HCT116 (cell line): ENCODE measurements around the gene FOXR2. TPM values are rescaled to one million over a fixed set of nuclear protein-coding genes. Genes with fewer than 3 reads are reported as not detected.

Source experiments
- ATAC-seq: fragments of 200-7000 bp; cut with Tn5 transposase; 2 replicates; pipeline ENCODE4 v1.9.1; 2020; ENCODE audit warnings: mild to moderate bottlenecking, moderate library complexity
- BruUV-seq: library from RNA; stranded (reverse); fragments of 400-500 nt; replicated peaks from 2 replicates; lab custom pipeline; 2021; lab: Mats Ljungman, UMichigan
- CTCF ChIA-PET: fragments of 300-600 bp; sonication (Branson Sonifier 250); formaldehyde crosslinking; loops from one replicate; lab custom pipeline; 2021; ENCODE audit warnings: antibody characterized with exemption; lab: Charles Lee
- POLR2A ChIA-PET: fragments of 300-600, 350-600 bp; sonication (Branson Sonifier 250); formaldehyde crosslinking; loops from one replicate; lab custom pipeline; 2021; ENCODE audit warnings: antibody characterized with exemption; lab: Charles Lee
- RAD21 ChIA-PET, 2 experiments: fragments of 300-600 bp; sonication (Branson Sonifier 250); formaldehyde crosslinking; loops; one replicate each; lab custom pipeline; 2023; ENCODE audit warnings: low total read pairs in 2 of 2; ENCODE audit not compliant: uncharacterized antibody in 2 of 2, unreplicated experiment in 2 of 2, low non-redundant PET in 1 of 2; lab: Charles Lee
- DNase-seq: peaks from one replicate; pipeline ENCODE4 v3.0.0-alpha.2; 2010; ENCODE audit warnings: low read depth, low spot score
- H2AFZ ChIP-seq: fragments of 200-600 bp; shearing (Covaris generic), sonication (generic); 2 replicates; pipeline ENCODE4 v1.6.1; 2017; ENCODE audit warnings: low read depth, mixed run types, mixed read lengths, antibody characterized with exemption, low read length; ENCODE audit not compliant: poor library complexity, severe bottlenecking
- H3K27ac ChIP-seq: 2 replicates; pipeline ENCODE4 v1.5.1; 2012; ENCODE audit warnings: low read depth, low read length
- H3K27me3 ChIP-seq: fragments of 200-600 bp; sonication (generic); 2 replicates; pipeline ENCODE4 v1.6.1; 2016; ENCODE audit warnings: mixed run types, low read length, mixed read lengths; ENCODE audit not compliant: insufficient read depth
- H3K36me3 ChIP-seq, 2 experiments: fragments of 200-500 bp in 1 of 2; fragments of 200-600 bp in 1 of 2; sonication (Bioruptor generic) in 1 of 2; sonication (generic) in 1 of 2; 2 replicates each; pipeline versions ENCODE4 v1.5.1 to v1.6.1; 2014 to 2016; ENCODE audit warnings: low read length in 2 of 2, inconsistent platforms in 1 of 2, mixed read lengths in 1 of 2, mixed run types in 1 of 2; ENCODE audit not compliant: insufficient read depth in 2 of 2, control insufficient read depth in 1 of 2
- H3K4me1 ChIP-seq, 2 experiments: fragments of 200-600 bp in 1 of 2; sonication (generic) in 1 of 2; 2 replicates each; pipeline versions ENCODE4 v1.5.1 to v1.6.1; 2012 to 2017; ENCODE audit warnings: low read length in 2 of 2, inconsistent platforms in 1 of 2, mild to moderate bottlenecking in 1 of 2, mixed read lengths in 1 of 2, mixed run types in 1 of 2, moderate library complexity in 1 of 2; ENCODE audit not compliant: insufficient read depth in 2 of 2, control insufficient read depth in 1 of 2
- H3K4me2 ChIP-seq: fragments of 200-600 bp; sonication (generic); 2 replicates; pipeline ENCODE4 v1.6.1; 2017; ENCODE audit warnings: mixed run types, low read length, mixed read lengths
- H3K4me3 ChIP-seq, 2 experiments: fragments of 200-600 bp in 1 of 2; sonication (generic) in 1 of 2; replicated peaks in 1 of 2; 2 replicates each; pipeline ENCODE4 v1.5.1; 2011 to 2016; ENCODE audit warnings: low read length in 2 of 2, control low read depth in 1 of 2, low read depth in 1 of 2, mild to moderate bottlenecking in 1 of 2, mixed read lengths in 1 of 2, mixed run types in 1 of 2
- H3K79me2 ChIP-seq: fragments of 200-600 bp; sonication (generic); 2 replicates; pipeline ENCODE4 v1.6.1; 2017; ENCODE audit warnings: mild to moderate bottlenecking, mixed run types, low read length, moderate library complexity, mixed read lengths; ENCODE audit not compliant: insufficient read depth
- H3K9ac ChIP-seq: fragments of 200-600 bp; sonication (generic); 2 replicates; pipeline ENCODE4 v1.6.1; 2016; ENCODE audit warnings: low read length, mixed read lengths
- H3K9me2 ChIP-seq: fragments of 200-600 bp; sonication (generic), shearing (Covaris generic); 2 replicates; pipeline ENCODE4 v1.6.1; 2017; ENCODE audit warnings: mixed run types, mild to moderate bottlenecking, moderate library complexity; ENCODE audit not compliant: insufficient read depth
- H3K9me3 ChIP-seq, 2 experiments: fragments of 200-500 bp in 1 of 2; fragments of 200-600 bp in 1 of 2; sonication (Bioruptor generic) in 1 of 2; sonication (generic) in 1 of 2; 2 replicates each; pipeline ENCODE4 v1.6.1; 2014 to 2017; ENCODE audit warnings: low read length in 2 of 2, mixed read lengths in 2 of 2, inconsistent platforms in 1 of 2, low read depth in 1 of 2, mild to moderate bottlenecking in 1 of 2, mixed run types in 1 of 2, moderate library complexity in 1 of 2; ENCODE audit not compliant: control insufficient read depth in 1 of 2, insufficient read depth in 1 of 2
- H4K20me1 ChIP-seq: fragments of 200-600 bp; sonication (generic), shearing (Covaris generic); 2 replicates; pipeline ENCODE4 v1.6.1; 2017; ENCODE audit warnings: mixed run types, mild to moderate bottlenecking, moderate library complexity; ENCODE audit not compliant: insufficient read depth
- CEBPB ChIP-seq: IDR thresholded peaks from 2 replicates; pipeline ENCODE4 v1.6.1; 2012; ENCODE audit warnings: low read depth
- CTCF ChIP-seq, 3 experiments: fragments of 200-600 bp in 1 of 3; sonication (generic) in 1 of 3; IDR thresholded peaks in 2 of 3; conservative IDR thresholded peaks in 1 of 3; 2 replicates each; pipeline ENCODE4 v1.5.1; 2012 to 2017; ENCODE audit warnings: low read depth in 2 of 3, low read length in 2 of 3, antibody characterized with exemption in 1 of 3, borderline replicate concordance in 1 of 3, control low read depth in 1 of 3, mild to moderate bottlenecking in 1 of 3, mixed read lengths in 1 of 3, mixed run types in 1 of 3, moderate library complexity in 1 of 3; ENCODE audit not compliant: insufficient read depth in 1 of 3
- EZH2 ChIP-seq: fragments of 200-600 bp; sonication (generic); IDR thresholded peaks from 2 replicates; pipeline ENCODE4 v1.6.1; 2017; ENCODE audit warnings: antibody characterized with exemption, mixed run types
- EZH2phosphoT487 ChIP-seq: fragments of 200-600 bp; IDR thresholded peaks from 2 replicates; pipeline ENCODE4 v1.6.1; 2018; ENCODE audit warnings: antibody characterized with exemption, borderline replicate concordance
- FOSL1 ChIP-seq: IDR thresholded peaks from 2 replicates; pipeline ENCODE4 v1.6.1; 2012; ENCODE audit warnings: low read depth
- MAX ChIP-seq: IDR thresholded peaks from 2 replicates; pipeline ENCODE4 v1.6.1; 2012
- POLR2A ChIP-seq: IDR thresholded peaks from 2 replicates; pipeline ENCODE4 v1.7.0; 2011; ENCODE audit warnings: borderline replicate concordance; ENCODE audit not compliant: insufficient read depth, insufficient read length; ENCODE audit errors: extremely low read depth
- POLR2AphosphoS5 ChIP-seq: IDR thresholded peaks from 2 replicates; pipeline ENCODE4 v1.6.1; 2011; ENCODE audit warnings: mild to moderate bottlenecking, low read depth, low read length, moderate library complexity
- RAD21 ChIP-seq: IDR thresholded peaks from 2 replicates; pipeline ENCODE4 v1.6.1; 2012; ENCODE audit warnings: low read depth, mild to moderate bottlenecking
- SIN3A ChIP-seq: IDR thresholded peaks from 2 replicates; pipeline ENCODE4 v1.6.1; 2012; ENCODE audit warnings: low read depth
- SP1 ChIP-seq: IDR thresholded peaks from 2 replicates; pipeline ENCODE4 v1.6.1; 2012; ENCODE audit warnings: low read depth
- TCF7L2 ChIP-seq: IDR thresholded peaks from 2 replicates; pipeline ENCODE4 v1.7.0; 2011; ENCODE audit warnings: borderline replicate concordance, inconsistent platforms; ENCODE audit not compliant: insufficient read depth, insufficient read length; ENCODE audit errors: extremely low read depth
- YY1 ChIP-seq: IDR thresholded peaks from 2 replicates; pipeline ENCODE4 v1.6.1; 2011; ENCODE audit warnings: low read length, low read depth, moderate library complexity, mild to moderate bottlenecking; ENCODE audit not compliant: insufficient replicate concordance; ENCODE audit errors: extremely low read depth
- intact Hi-C: fragments of 100-400 bp; cut with micrococcal nuclease; formaldehyde crosslinking; loops from 2 replicates; pipeline ENCODE4 v1.10.0; 2022
- total RNA-seq: library from RNA; stranded (reverse); gene quantifications from one replicate; pipeline ENCODE4 v1.2.1, GENCODE V29; 2021; ENCODE audit not compliant: unreplicated experiment
- TF ChIP-seq, protein P1 (sequence below): IDR thresholded peaks from 2 replicates; pipeline ENCODE4 v1.6.1; 2011; ENCODE audit warnings: mild to moderate bottlenecking, low read length, moderate library complexity; ENCODE audit not compliant: insufficient replicate concordance; ENCODE audit errors: extremely low read depth
- TF ChIP-seq, protein P2 (sequence below): IDR thresholded peaks from 2 replicates; pipeline ENCODE4 v1.6.1; 2012

FOXR2 gene
- total RNA-seq, 1 experiment from 2014 or later = not detected

DNA sequence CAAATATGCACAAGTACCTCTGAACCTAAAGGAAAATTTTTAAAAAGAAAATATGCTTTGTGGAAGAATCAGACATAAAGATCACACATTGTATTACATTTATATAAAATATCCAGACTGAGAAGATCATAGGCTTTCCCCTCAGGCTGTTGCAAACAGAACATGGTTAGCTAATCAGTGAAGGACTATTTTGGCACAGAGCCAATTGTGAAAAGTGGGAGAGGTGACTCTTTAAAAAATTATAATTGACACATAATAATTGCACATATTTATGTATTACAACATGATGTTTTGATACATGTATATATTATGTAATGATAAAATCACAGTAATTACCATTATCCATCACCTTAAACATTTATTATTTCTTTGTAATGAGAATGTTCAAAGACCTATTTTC is 44.1 kb upstream of the FOXR2 start:
- ChIA-PET RAD21 (no interaction called here), POLR2A (no interaction called here), CTCF (no interaction called here)
- Histone ChIP-seq H3K79me2 (no peaks in the 10 kb centered on the region), H3K9ac (no peak overlapping the region), H3K9me2 (no peaks in the 10 kb centered on the region), H3K4me1 (no peaks in the 10 kb centered on the region), H3K27me3 (no peaks in the 10 kb centered on the region), H4K20me1 (no peaks in the 10 kb centered on the region), H2AFZ (no peak overlapping the region), H3K4me2 (no peak overlapping the region), H3K27ac (no peak overlapping the region), H3K4me3 (no peak overlapping the region), H3K9me3 (no peaks in the 10 kb centered on the region), H3K36me3 (no peaks in the 10 kb centered on the region)
- intact Hi-C loops = no loop called here
- BruUV-seq = no TSS peak
- no peak for DNase-seq
- TF ChIP-seq MAX (no peak), YY1 (no peak), EZH2phosphoT487 (no peak), CTCF (IDR thresholded peaks at IDR 0.05 in 2 of 3, conservative IDR thresholded peaks at IDR 0.05 in 1 of 3; ENCODE audit: borderline replicate concordance in 1 of 3, insufficient read depth in 1 of 3, low read depth in 2 of 3, low read length in 2 of 3) (no peak), RAD21 (no peak), POLR2A (no peak), SP1 (no peak), TCF7L2 (no peak)
- ATAC-seq = no peak

DNA sequence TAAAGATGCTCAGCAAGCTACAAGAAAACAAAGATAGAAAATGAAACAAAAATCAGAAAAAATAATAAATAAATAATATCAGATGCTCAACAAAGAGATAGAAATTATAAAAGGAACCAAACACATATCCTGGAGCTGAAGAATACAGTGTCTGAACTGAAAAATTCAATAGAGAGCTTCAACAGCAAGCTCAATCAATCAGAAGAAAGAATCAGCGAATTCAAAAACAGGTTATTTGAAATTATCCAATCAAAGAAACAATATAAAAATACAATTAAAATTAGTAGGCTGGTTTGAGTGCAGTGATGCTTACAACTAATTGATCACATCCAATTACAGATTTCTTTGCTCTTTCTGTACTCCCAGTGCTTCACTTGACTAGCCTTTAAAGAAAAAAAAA is 40.8 kb upstream of the FOXR2 start:
- intact Hi-C loops = no loop called here
- CTCF ChIA-PET = no interaction called here
- TF ChIP-seq, protein P1, sequence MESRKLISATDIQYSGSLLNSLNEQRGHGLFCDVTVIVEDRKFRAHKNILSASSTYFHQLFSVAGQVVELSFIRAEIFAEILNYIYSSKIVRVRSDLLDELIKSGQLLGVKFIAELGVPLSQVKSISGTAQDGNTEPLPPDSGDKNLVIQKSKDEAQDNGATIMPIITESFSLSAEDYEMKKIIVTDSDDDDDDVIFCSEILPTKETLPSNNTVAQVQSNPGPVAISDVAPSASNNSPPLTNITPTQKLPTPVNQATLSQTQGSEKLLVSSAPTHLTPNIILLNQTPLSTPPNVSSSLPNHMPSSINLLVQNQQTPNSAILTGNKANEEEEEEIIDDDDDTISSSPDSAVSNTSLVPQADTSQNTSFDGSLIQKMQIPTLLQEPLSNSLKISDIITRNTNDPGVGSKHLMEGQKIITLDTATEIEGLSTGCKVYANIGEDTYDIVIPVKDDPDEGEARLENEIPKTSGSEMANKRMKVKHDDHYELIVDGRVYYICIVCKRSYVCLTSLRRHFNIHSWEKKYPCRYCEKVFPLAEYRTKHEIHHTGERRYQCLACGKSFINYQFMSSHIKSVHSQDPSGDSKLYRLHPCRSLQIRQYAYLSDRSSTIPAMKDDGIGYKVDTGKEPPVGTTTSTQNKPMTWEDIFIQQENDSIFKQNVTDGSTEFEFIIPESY = no peak
- TF ChIP-seq POLR2AphosphoS5 (no peak), SIN3A (no peak), CEBPB (no peak), TCF7L2 (no peak), EZH2 (no peak), FOSL1 (no peak)
- TF ChIP-seq, protein P2, sequence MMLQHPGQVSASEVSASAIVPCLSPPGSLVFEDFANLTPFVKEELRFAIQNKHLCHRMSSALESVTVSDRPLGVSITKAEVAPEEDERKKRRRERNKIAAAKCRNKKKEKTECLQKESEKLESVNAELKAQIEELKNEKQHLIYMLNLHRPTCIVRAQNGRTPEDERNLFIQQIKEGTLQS = no peak

More for the DNA sequence above, 40.8 kb upstream of the FOXR2 start:
- Histone ChIP-seq H2AFZ (no peak overlapping the region), H3K4me3 (no peak overlapping the region), H3K36me3 (no peaks in the 10 kb centered on the region), H3K9ac (no peak overlapping the region), H3K27ac (no peak overlapping the region), H3K27me3 (no peaks in the 10 kb centered on the region), H4K20me1 (no peaks in the 10 kb centered on the region), H3K9me3 (no peaks in the 10 kb centered on the region), H3K4me2 (no peak overlapping the region), H3K4me1 (no peaks in the 10 kb centered on the region), H3K79me2 (no peaks in the 10 kb centered on the region), H3K9me2 (no peaks in the 10 kb centered on the region)
- ChIA-PET POLR2A (no interaction called here), RAD21 (no interaction called here)
- ATAC-seq (no peak), DNase-seq (no peak)
- no TSS peak for BruUV-seq
